ENCODE measurements around the gene PIGV.

DNA sequence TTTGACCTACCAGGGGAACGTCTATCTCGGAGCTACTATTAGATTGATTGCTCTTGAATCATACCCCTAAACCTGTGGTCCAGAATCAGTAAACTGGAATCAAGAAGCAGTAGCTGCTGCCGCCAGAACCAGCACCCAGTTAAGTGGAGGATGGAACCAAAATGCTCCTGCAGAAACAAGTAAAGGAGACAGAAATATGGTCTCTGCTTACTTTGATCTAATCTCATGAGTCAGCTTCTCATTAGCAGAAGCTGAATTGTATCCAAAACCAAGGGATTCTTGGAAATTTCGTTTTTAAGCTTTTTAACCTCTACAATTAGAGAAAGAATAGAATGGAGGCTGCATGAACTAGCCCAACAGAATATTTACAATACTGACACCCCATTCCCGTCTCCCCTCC is 42.6 kb upstream of the PIGV start:
- TF ChIP-seq YY1 (IDR thresholded peaks at IDR 0.05; ENCODE audit: insufficient read depth, insufficient read length) (no peak), ZNF274 (IDR thresholded peaks at IDR 0.05; ENCODE audit: low read depth, low read length) (no peak), SUZ12 (IDR thresholded peaks at IDR 0.05; ENCODE audit: extremely low read depth, insufficient read depth, insufficient read length) (no peak)

Data from NT2/D1 (cell line).